Body of pancreas (tissue), 4 donors: ENCODE data around the gene KCNMB2.

ENCODE experiments used
- CTCF ChIP-seq, 7 experiments: fragments of 450-650 bp in 4 of 7; fragments of 200-600 bp in 3 of 7; sonication (generic) in 3 of 7; IDR thresholded peaks; one replicate each; pipeline ENCODE4 v1.5.1; 2016 to 2019; ENCODE audit warnings: antibody characterized with exemption in 7 of 7
- POLR2A ChIP-seq, 3 donors: fragments of 450-650 bp; IDR thresholded peaks; one replicate each; pipeline ENCODE4 v1.6.1; 2016; ENCODE audit warnings: antibody characterized with exemption in 3 of 3, mild to moderate bottlenecking in 2 of 3

GRCh38 chr3:178735032-178735674 is 198.9 kb downstream of the KCNMB2 start:
- no peak for TF ChIP-seq CTCF (IDR thresholded peaks at IDR 0.05)
- TF ChIP-seq POLR2A (IDR thresholded peaks at IDR 0.05), result no peak
